GM20431 (cell line): ENCODE measurements around the gene UGP2.
"Not testable (repeated sequence)": the region's sequence is repeated elsewhere in the genome, so short reads cannot be mapped to it uniquely, and the experiment has no call there.

ENCODE experiments used
- in situ Hi-C: fragments of 300-500 bp; cut with MseI, MboI; formaldehyde crosslinking; loops from one replicate; pipeline ENCODE4 v1.15.0; 2020; ENCODE audit warnings: low sequenced_read_pairs; ENCODE audit not compliant: unreplicated experiment

UGP2 gene

DNA sequence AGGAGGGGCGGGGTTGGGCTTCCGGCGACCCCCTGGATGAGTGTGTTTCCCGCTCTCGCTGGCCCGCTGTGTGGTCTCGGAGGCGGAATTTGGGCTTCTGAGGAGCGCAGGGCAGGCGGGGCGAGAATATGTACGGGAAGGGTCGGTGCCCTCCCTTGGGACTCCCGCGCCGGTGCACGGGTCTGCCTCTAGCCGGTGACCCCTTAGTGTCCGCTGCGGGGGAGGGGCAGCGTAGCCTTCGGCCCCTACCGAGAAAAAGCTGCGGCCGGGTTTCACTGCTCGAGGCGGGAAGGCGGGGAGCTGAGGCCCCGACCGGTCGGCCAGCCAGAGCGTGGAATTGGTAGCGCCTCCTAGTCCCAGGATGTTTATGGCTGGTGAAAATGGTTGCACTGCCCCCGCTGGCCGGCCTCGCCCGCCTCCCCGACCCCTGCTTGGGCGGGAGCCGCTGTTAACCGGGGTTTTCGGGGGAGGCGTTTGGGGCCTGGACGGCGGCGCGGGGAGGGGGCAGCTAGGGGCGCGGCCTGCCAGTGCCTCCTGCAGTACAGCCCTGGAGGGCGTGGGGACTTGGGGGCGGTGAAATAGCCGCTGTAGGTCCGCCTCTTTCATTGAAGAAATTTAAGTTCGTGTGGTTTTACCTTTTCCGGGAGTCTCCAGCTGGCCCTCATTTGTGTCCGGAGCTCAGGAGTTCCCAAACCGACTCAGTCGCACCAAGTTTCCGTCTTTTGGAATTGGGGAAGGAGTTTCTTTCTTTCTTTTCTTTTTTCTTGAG, at the start of gene UGP2:
UGP2 (plus strand) TSS at position 643 of the 769 bp plus-strand sequence. CDS start 290 bp downstream, outside the sequence.
- in situ Hi-C loops: no loop called here

- in situ Hi-C loops: no loop called here
Measured at GRCh38 chr2:63792530-63792929, 49.2 kb upstream of the UGP2 start.

DNA sequence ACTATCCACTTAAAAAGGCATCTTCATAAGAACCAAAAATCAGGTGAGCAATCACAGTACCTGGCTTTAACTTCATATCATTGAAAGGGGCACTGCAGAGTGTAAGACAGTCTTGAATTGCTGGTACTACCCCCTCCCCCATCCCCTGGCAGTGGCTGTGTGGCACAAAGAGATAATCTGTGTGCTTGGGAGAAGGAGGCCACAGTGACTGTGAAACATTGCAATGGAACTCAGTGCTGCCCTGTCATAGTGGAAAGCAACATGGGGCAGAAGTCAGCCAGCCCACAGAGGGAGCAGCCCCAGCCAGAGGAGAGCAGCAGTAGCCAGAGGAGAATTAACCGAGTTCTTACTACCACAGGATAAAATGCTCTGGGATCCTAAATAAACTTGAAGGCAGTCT, 45.3 kb upstream of the UGP2 start:
- in situ Hi-C loops: no loop called here

DNA sequence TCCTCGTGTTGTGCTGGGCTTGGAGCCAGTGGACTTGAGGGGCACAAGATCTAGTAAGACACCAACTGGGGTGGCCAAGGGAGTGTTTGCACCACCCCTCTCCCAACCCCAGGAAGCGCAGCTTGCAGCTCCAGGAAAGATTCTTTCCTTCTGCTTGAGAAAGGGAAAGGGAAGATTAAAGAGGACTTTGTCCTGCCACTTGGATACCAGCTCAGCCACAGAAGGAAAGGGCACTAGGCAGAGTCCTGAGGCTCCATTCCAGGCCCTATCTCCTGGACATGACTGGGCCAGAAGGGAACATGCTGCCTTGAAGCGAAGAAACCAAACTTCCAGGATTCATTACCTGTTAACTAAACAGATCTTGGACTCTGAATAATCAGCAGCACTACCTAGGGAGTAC, 44.9 kb upstream of the UGP2 start:
- in situ Hi-C loops: no loop called here

GRCh38 chr2:63801455-63801854, 40.2 kb upstream of the UGP2 start:
- in situ Hi-C loops: no loop called here

- in situ Hi-C loops: no loop called here
Measured at GRCh38 chr2:63805412-63805811, 36.3 kb upstream of the UGP2 start.

- in situ Hi-C loops: not testable (repeated sequence)
Measured at GRCh38 chr2:63808036-63808435, 33.7 kb upstream of the UGP2 start.

DNA sequence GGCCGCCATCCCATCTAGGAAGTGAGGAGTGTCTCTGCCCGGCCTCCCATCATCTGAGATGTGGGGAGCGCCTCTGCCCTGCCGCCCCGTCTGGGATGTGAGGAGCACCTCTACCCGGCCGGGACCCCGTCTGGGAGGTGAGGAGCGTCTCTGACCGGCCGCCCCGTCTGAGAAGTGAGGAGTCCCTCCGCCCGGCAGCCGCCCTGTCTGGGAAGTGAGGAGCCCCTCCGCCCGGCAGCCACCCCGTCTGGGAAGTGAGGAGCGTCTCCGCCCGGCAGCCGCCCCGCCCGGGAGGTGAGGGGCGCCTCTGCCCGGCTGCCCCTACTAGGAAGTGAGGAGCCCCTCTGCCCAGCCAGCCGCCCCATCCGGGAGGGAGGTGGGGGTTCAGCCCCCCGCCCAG, 32.8 kb upstream of the UGP2 start:
- in situ Hi-C loops: not testable (repeated sequence)

DNA sequence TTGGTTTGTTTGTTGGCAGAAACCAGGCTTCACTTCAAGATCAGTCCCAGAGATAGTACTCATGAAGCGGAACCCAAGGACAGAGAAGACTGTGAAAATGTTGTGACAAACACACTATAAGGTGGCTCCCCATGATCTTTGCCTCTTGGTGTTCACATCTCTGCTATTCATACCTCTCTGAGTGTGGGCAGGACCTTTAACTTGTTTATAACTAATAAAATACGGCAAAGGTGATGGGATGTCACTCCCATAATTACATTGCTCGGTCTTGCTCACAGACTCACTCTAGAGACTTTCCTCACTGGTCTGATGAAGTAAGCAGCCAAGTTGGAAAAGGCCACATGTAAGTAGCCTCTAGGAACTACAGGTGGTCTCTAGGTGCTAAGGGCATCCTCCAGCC, 30.6 kb upstream of the UGP2 start:
- in situ Hi-C loops: no loop called here

DNA sequence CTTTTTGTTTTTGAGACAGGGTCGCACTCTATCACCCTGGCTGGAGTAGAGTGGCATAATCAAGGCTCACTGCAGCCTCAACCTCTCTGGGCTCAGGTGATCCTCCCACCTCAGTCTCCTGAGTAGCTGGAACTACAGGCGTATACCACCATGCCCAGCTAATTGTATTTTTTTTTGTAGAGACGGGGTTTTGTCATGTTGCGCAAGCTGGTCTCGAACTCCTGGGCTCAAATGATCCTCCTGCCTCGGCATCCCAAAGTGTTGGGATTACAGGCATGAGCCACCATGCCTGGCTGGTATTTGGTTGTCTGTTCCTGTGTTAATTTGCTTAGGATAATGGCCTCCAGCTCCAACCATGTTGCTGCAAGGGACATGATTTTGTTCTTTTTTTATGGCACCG, 29.8 kb upstream of the UGP2 start:
- in situ Hi-C loops: not testable (repeated sequence)

GRCh38 chr2:63814114-63814513, 27.6 kb upstream of the UGP2 start:
- in situ Hi-C loops: no loop called here

GRCh38 chr2:63817382-63817781, 24.3 kb upstream of the UGP2 start:
- in situ Hi-C loops: no loop called here

DNA sequence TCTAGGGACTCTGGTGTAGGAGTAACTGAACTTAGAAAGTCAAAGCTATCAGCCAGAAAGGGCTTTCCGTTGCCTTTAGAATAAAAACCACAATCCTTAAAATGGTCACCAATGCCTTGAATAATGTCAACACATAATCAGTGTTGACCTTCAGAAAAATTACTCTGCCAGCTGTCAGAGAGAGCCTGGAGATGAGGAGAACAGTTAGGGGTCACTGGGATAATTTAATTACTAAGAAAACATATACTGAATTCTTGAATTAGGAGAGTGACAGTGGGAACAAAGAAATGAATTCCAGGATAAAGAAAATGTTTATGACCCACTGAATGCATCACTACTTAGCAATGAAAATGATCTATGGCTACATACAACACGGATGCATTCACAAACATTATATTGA, 23.4 kb upstream of the UGP2 start:
- in situ Hi-C loops: no loop called here

DNA sequence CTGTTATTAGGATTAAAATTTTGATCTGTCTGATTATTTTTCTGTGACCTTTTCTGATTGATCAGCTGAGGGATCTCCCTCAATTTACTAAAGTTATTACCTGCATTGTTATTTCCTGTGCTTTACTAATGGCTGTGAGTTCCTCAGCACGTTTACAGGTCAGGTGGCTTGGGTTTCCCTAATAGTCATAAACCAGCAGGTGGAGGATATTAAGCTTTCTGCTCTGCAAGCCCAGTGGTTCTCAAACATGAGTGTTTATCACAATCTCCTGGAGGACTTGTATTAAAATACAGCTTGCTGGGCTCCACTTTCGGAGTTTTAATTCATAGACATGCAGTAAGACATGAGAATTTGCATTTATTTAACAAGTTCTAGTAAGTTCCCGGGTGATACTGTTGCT, 22.4 kb upstream of the UGP2 start:
- in situ Hi-C loops: no loop called here

- in situ Hi-C loops: no loop called here
Measured at GRCh38 chr2:63819765-63820717, 21.7 kb upstream of the UGP2 start.

GRCh38 chr2:63820969-63821368, 20.7 kb upstream of the UGP2 start:
- in situ Hi-C loops: no loop called here

DNA sequence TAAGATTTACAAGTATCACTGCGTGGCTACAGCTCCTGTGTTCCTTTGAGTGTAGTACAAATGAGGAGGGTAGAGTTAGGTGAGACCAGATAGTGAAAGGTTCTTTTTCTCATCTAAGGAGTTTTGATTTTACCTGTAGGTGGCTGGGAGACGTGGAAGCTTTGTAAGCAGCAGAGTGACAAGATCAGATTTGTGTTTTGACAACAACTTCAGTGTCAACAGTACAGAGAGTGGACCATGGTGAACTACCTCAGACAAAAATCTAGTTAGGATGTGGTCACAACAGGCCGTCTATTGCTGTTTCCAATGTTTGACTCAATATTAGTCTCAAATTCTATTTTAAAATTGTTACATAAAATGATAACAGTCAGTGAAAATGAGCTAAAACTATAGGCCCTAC, 20.3 kb upstream of the UGP2 start:
- in situ Hi-C loops: no loop called here

DNA sequence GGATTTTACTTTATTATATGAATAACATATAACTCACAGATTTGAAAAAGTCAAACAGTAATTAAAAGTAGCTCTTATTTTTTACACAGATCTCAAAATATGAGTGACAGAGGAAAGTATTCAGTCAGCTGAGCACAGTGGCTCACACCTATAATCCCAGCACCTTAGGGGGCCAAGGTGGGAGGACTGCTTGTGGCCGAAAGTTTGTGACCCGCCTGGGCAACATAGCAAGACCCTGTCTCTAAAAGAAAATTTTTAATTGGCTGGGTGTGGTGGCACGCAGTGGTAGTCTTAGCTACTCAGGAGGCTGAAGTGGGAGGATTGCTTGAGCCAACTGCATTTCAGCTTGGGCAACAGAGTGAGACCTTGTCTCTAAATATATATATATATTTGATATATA, 19.2 kb upstream of the UGP2 start:
- in situ Hi-C loops: no loop called here

GRCh38 chr2:63827749-63828148, 13.9 kb upstream of the UGP2 start:
- in situ Hi-C loops: no loop called here

- in situ Hi-C loops: no loop called here
Measured at GRCh38 chr2:63831176-63831575, 10.5 kb upstream of the UGP2 start.

GRCh38 chr2:63834401-63834800, 7.3 kb upstream of the UGP2 start:
- in situ Hi-C loops: no loop called here
